ENCODE data around the gene TBXAS1. TPM values are rescaled to one million over a fixed set of nuclear protein-coding genes. Genes with fewer than 3 reads are reported as not detected.

TBXAS1 gene
- total RNA-seq, 1 experiment from 2014 or later: 2.3 TPM

DNA sequence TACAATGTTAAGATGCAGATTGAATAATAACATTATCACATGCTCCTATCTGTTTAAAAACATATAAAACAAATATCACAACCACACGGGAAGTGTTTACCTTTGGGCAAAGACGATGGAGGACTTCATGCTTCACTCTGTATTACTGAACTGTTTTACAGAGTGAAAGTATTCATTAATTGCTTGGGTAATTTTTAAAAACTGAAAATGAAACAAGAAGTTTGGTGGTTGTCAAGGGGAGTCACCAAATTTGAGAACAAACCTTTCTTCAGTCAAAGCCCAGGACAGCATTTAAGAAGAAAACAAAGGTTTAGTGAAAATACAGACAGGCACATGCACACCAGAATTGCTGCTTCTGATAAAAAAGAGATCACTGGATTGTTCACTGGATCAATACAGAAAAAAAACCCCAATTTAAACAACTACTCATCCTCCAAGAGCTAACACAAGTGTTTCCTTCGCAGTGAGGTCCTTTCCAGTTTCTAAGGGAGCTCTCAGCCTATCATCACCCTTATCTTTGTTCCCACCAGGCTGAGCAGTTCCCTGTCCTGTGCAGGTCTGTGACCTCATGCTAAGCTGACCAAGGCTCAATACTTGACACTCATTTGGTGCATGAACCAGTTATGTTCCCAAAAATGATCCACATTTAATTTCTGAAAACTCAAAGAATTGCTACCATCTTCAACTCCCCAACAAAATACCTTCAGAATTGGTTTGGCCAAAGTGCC lies 224.9 kb downstream of the TBXAS1 start:
- ATAC-seq (no peak), DNase-seq (ENCODE audit: low spot score) (no peak)
- ChIA-PET POLR2A (interaction anchor here (0.6 kb wide), 1 partner anchor 168 kb away, joined by 3 read pairs; no protein-coding TSS in a partner anchor), CTCF (interaction anchor here (0.9 kb wide), 1 partner anchor 71 kb away, joined by 3 read pairs; no protein-coding TSS in a partner anchor)
- Mint-ChIP-seq H3K27me3 (ENCODE audit: low read depth) (no peaks in the 10 kb centered on the region), H3K4me1 (no peaks in the 10 kb centered on the region), H3K27ac (no peak overlapping the region), H3K9me3 (no peaks in the 10 kb centered on the region), H3K36me3 (no peaks in the 10 kb centered on the region), H3K4me3 (no peak overlapping the region)
- no peak for TF ChIP-seq CREB1 (CRISPR knock-in tag; IDR thresholded peaks at IDR 0.05)
- no peak for TF ChIP-seq NFATC4 (CRISPR knock-in tag; IDR thresholded peaks at IDR 0.05)
- TF ChIP-seq ZNF512 (CRISPR knock-in tag; IDR thresholded peaks at IDR 0.05; ENCODE audit: borderline replicate concordance): no peak
- TF ChIP-seq, protein P1, sequence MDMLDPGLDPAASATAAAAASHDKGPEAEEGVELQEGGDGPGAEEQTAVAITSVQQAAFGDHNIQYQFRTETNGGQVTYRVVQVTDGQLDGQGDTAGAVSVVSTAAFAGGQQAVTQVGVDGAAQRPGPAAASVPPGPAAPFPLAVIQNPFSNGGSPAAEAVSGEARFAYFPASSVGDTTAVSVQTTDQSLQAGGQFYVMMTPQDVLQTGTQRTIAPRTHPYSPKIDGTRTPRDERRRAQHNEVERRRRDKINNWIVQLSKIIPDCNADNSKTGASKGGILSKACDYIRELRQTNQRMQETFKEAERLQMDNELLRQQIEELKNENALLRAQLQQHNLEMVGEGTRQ (CRISPR knock-in tag; IDR thresholded peaks at IDR 0.05): no peak
- no peak for TF ChIP-seq MYBL2 (CRISPR knock-in tag; IDR thresholded peaks at IDR 0.05)
- TF ChIP-seq JUN (CRISPR knock-in tag; IDR thresholded peaks at IDR 0.05): no peak
- no peak for TF ChIP-seq GRHL2 (CRISPR knock-in tag; IDR thresholded peaks at IDR 0.05; ENCODE audit: insufficient replicate concordance, severe bottlenecking)

GRCh38 chr7:140054751-140055150 lies 225.7 kb downstream of the TBXAS1 start:
- POLR2A ChIA-PET: interaction anchor here (0.6 kb wide), 1 partner anchor 167 kb away, joined by 3 read pairs; no protein-coding TSS in a partner anchor
- no peak for TF ChIP-seq ZSCAN18 (CRISPR knock-in tag; IDR thresholded peaks at IDR 0.05)
- TF ChIP-seq IRF2 (CRISPR knock-in tag; IDR thresholded peaks at IDR 0.05; ENCODE audit: borderline replicate concordance, low read depth): no peak
- TF ChIP-seq ZNF425 (CRISPR knock-in tag; conservative IDR thresholded peaks at IDR 0.05): no peak
- no peak for TF ChIP-seq ZNF532 (CRISPR knock-in tag; IDR thresholded peaks at IDR 0.05; ENCODE audit: borderline replicate concordance)
- TF ChIP-seq KAT7 (CRISPR knock-in tag; IDR thresholded peaks at IDR 0.05; ENCODE audit: borderline replicate concordance): no peak
- TF ChIP-seq ZNF219 (CRISPR knock-in tag; IDR thresholded peaks at IDR 0.05; ENCODE audit: borderline replicate concordance): no peak
- TF ChIP-seq SMAD3 (CRISPR knock-in tag; IDR thresholded peaks at IDR 0.05; ENCODE audit: borderline replicate concordance): no peak
- no peak for TF ChIP-seq ZNF232 (CRISPR knock-in tag; IDR thresholded peaks at IDR 0.05)
- no peak for TF ChIP-seq NFYB (CRISPR knock-in tag; conservative IDR thresholded peaks at IDR 0.05; ENCODE audit: low read depth)
- TF ChIP-seq, protein P2, sequence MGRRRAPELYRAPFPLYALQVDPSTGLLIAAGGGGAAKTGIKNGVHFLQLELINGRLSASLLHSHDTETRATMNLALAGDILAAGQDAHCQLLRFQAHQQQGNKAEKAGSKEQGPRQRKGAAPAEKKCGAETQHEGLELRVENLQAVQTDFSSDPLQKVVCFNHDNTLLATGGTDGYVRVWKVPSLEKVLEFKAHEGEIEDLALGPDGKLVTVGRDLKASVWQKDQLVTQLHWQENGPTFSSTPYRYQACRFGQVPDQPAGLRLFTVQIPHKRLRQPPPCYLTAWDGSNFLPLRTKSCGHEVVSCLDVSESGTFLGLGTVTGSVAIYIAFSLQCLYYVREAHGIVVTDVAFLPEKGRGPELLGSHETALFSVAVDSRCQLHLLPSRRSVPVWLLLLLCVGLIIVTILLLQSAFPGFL (CRISPR knock-in tag; IDR thresholded peaks at IDR 0.05; ENCODE audit: borderline replicate concordance): no peak
- TF ChIP-seq CREB1 (CRISPR knock-in tag; IDR thresholded peaks at IDR 0.05): no peak
- TF ChIP-seq NFE2L1 (CRISPR knock-in tag; IDR thresholded peaks at IDR 0.05): no peak
- TF ChIP-seq OVOL2 (CRISPR knock-in tag; IDR thresholded peaks at IDR 0.05; ENCODE audit: borderline replicate concordance): no peak
- TF ChIP-seq, protein P1 (CRISPR knock-in tag; IDR thresholded peaks at IDR 0.05): no peak

More at GRCh38 chr7:140054751-140055150, 225.7 kb downstream of the TBXAS1 start:
- Mint-ChIP-seq H3K4me1 (no peaks in the 10 kb centered on the region), H3K4me3 (no peak overlapping the region), H3K36me3 (no peaks in the 10 kb centered on the region), H3K27ac (no peak overlapping the region), H3K9me3 (no peaks in the 10 kb centered on the region), H3K27me3 (ENCODE audit: low read depth) (no peaks in the 10 kb centered on the region; the same call in 1 of the 2 replicates)
- ATAC-seq (no peak), DNase-seq (ENCODE audit: low spot score) (no peak)
- CTCF ChIA-PET: interaction anchor here (0.9 kb wide), 1 partner anchor 70 kb away, joined by 3 read pairs; no protein-coding TSS in a partner anchor

Data from WTC11 (cell line).